Activated T-cell treated with anti-CD3 and anti-CD28 coated beads for 48 hours (primary cell): ENCODE data around the gene IPO13.
A peak's percentile ranks its signal among the peaks of the same experiment; 100 is the strongest.

Source experiments
- DNase-seq: peaks from one replicate; pipeline ENCODE4 v3.0.0-alpha.2; 2020; ENCODE audit warnings: low read depth

The IPO13 gene

DNA sequence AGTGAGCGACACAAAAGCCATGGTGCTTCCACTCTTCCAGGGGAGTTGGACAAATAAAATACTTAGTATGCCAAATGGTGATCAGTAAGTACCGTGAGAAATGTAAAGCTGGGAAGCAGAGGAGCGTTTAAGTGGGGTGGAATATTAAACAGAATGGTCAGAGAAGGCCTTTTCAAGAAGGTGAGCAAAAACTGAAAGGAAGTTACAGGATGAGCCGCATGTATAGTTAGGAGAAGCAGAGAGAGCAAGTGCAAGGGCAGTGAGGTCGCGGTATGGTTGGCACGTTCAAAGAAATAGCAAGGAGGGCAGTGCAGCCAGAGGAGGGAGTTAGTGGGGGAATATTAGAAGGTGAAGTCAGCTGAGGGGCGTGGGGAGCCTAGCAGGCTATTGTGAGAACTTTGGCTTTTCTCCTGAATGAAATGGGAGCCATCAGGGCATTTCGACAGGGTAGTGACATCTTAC lies 27.3 kb downstream of the IPO13 start:
- no peak for DNase-seq

DNA sequence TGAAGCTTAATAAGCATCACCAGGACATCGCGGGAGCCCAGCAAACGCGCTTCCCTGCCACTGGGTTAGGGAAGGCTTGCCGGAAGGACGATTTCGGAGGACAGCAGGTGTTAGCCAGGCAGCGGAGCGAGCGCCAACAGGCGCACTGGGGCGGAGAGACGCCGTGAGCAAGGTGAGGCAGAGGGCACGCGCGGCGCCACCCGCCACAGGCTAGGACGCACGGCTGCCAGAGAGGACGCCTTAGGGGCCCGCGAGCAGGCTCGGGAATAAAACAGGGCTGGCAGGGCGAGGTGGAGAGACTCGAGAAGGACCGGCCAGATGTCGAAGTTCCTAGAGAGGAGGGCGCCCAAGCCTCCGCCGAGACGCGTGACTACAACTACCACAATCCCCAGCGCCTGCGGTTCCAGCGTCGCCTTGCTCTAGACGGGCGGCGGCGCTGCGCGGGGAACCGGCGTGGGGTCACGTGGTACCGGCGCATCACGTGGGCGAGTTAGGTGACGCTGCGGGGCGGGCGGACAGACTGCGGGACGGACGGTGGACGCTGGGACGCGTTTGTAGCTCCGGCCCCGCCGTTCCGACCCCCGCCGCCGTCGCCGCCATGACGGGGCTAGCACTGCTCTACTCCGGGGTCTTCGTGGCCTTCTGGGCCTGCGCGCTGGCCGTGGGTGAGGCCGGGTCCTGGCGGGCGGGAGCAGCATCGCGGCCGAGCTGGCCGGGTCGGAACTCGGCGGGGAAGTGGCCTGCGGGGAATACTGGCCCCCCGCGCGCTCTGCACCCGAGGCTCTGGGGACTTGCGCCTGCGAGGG lies 27.9 kb downstream of the IPO13 start, which contains the start of gene ATP6V0B:
Gene ATP6V0B (plus strand): TSS at position 518 of the 806 bp plus-strand sequence. CDS start 81 bp downstream, at position 599.
- DNase-seq, result peak; percentile 95

DNA sequence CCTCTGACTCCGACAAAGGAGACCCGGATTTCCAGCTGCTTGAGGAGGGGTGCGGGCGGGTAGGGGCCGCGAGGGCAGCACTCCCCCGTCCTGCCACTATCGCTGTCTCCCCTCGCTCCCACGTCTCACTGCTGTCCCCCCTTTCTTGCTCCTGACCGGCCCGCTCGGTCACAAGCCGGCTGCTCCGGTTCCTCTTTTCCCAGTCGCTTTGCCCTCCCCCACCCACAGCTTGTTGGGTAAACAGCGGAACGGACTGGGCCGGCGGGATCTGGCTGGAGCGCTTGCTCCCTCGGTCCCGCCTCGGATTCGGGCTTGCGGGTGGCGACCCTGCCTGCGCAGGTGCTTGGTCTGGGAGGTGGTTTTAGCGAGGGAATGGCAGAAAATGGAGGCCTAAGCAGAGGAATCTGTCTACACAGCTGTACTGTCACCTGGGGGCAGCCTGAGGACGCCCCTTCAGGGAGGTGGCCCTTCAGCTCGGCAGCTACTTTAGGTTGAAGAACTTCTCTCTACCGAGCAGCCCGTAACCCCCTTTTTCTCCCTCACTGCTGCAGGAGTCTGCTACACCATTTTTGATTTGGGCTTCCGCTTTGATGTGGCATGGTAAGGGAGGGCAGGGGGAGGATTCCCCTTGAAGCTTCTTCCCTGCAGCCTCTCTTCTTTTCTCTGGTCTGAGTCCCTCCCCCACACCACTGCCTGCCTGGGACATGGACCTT lies 28.7 kb downstream of the IPO13 start:
- DNase-seq, result no peak

DNA sequence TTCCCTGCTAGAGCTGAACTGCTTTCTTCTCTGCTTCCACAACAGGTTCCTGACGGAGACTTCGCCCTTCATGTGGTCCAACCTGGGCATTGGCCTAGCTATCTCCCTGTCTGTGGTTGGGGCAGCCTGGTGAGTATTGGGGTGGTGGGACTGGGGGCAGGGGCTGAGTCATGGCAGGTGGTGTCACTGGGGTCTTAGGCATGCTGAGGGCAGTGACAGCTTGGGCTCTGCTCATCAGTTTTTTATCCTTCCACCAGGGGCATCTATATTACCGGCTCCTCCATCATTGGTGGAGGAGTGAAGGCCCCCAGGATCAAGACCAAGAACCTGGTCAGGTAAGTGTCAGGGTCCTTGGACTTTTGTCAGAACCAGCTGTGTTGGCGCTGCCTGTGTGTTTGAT lies 29.3 kb downstream of the IPO13 start:
- DNase-seq, result no peak

DNA sequence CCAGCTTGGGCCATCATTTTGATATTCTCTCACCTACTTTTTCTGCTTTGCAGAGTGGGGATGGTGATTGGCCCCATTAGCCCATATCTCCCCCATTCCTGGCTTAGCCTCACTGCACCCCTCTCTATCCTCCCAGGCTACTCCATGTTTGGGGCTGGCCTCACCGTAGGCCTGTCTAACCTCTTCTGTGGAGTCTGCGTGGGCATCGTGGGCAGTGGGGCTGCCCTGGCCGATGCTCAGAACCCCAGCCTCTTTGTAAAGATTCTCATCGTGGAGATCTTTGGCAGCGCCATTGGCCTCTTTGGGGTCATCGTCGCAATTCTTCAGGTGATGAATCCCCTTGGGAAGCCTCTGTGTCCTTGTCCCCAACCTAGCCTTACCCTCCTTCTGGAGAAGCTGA lies 30.1 kb downstream of the IPO13 start:
- DNase-seq, result no peak

DNA sequence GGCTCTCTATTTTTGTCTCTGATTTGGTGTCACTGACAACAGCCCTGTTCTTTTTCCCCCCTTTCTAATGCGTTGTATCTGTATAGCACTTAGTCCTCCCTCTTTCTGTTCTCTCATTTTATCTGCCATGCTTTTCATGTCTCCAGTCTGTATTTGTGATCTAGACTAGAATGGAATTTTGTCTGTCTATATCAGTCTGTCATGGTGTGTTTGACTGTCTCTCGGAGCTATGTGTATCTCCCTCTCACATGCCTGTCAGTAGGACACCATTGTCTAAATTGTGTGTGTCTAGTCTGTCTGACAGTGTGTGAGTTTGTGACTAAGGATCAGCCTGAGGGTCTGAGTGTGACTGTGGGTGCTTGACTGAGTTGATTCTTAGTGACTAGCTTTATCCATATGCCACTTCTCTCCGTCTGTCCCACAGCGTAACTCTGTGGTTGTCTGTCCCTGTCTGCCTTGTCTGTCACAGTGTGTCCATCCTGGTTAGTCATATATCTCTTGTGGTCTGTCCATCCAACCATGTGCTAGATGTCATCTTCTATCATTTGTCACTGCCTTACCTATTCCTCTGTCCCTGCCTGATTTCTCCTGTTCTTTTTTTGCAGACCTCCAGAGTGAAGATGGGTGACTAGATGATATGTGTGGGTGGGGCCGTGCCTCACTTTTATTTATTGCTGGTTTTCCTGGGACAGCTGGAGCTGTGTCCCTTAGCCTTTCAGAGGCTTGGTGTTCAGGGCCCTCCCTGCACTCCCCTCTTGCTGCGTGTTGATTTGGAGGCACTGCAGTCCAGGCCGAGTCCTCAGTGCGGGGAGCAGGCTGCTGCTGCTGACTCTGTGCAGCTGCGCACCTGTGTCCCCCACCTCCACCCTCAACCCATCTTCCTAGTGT lies 30.9 kb downstream of the IPO13 start:
- DNase-seq, result no peak

GRCh38 chr1:43978264-43978550 lies 31.5 kb downstream of the IPO13 start:
- no peak for DNase-seq

DNA sequence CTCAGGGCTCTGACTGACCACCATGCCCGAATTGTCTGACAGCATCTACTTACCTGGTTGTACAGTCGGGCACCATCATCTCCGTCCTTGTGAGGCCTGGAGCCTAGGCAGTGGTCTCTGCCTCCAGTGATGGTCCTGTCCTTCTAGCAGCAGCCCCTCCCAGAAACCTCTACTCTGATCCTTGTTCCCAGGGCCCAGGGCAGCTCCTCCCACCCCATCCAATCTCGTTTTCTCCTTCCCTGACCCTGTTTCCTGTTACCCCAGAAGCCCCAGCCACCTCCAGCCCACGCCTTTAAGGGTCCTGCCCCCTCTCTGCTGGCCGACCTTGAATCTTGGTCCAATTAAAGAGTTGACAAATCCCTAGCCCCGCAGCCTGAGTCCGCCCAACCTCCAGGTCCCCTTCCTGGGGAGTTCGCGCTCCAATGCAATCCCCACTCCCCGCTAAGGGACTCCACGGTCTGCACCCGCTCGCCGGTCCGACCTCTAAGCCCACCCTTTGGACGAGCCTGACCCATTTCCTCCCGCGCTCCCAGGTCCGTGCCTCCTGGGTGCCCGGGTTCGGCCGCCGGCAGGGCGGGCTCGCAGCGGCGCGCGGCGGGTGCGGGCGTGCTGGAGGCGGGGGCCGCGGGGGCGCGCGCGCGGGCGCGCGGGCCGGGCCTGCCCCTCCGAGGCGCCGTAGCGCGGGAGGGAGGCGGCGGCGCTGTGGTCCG lies 32.0 kb downstream of the IPO13 start, which contains the start of gene B4GALT2:
Gene B4GALT2 (plus strand): TSS at position 660 of the 710 bp plus-strand sequence. CDS start 1,951 bp downstream, outside the sequence.
- DNase-seq, result peak; percentile 56

- DNase-seq, result no peak
Measured at GRCh38 chr1:43979261-43979527, 32.4 kb downstream of the IPO13 start.

DNA sequence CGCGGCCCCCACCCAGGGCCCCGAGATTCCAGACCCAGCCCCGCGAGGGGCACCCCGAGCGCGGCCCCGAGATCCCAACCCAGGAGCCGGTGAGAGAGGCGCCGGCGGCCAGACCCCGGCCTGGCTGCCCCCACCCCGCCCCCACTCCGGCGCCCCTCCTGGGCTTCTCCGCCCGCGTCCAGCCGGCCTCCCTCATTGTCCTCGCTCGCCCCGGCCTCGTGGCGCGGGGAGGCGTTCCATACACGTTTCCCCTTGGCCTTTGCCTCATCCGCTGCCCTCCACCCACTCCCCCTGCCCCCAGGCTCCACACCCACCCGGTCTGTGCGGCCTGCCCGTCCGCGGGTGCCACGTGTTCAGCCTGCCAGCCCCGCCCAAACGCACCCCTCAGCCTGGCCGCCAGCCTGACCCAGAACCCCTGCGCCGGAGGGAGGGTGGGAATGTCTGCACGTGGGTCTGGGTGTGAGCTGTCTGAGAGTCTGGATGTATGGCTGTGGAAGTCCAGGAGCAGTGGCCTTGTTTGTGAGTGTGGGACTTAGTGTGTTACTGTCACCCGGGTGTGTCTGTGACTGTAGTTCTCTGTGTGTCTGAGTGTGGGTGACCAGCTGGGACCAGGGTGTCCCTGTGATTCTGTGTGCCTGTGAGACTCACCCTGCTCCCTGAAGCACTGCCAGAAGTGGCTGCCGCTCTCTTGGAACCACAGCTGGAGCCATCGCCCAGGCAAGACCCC lies 32.9 kb downstream of the IPO13 start:
- DNase-seq, result peak; percentile 35

GRCh38 chr1:43980255-43981134 lies 33.7 kb downstream of the IPO13 start:
- no peak for DNase-seq

DNA sequence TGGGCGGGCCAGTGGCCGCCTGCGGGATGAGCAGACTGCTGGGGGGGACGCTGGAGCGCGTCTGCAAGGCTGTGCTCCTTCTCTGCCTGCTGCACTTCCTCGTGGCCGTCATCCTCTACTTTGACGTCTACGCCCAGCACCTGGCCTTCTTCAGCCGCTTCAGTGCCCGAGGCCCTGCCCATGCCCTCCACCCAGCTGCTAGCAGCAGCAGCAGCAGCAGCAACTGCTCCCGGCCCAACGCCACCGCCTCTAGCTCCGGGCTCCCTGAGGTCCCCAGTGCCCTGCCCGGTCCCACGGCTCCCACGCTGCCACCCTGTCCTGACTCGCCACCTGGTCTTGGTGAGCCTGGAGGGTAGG lies 34.4 kb downstream of the IPO13 start:
- no peak for DNase-seq

GRCh38 chr1:43981636-43982035 lies 34.9 kb downstream of the IPO13 start:
- DNase-seq, result no peak

GRCh38 chr1:43982241-43982640 lies 35.5 kb downstream of the IPO13 start:
- DNase-seq, result no peak

GRCh38 chr1:43982808-43983207 lies 36.1 kb downstream of the IPO13 start:
- DNase-seq, result no peak

GRCh38 chr1:43983253-43983899 lies 36.6 kb downstream of the IPO13 start:
- DNase-seq, result no peak

- DNase-seq, result no peak
Measured at GRCh38 chr1:43984855-43985254, 38.1 kb downstream of the IPO13 start.

GRCh38 chr1:43985984-43986595 lies 39.3 kb downstream of the IPO13 start:
- no peak for DNase-seq

GRCh38 chr1:43986712-43987111 lies 40.0 kb downstream of the IPO13 start:
- DNase-seq, result no peak
